Measurements from ENCODE around the gene ELAC2.

DNA sequence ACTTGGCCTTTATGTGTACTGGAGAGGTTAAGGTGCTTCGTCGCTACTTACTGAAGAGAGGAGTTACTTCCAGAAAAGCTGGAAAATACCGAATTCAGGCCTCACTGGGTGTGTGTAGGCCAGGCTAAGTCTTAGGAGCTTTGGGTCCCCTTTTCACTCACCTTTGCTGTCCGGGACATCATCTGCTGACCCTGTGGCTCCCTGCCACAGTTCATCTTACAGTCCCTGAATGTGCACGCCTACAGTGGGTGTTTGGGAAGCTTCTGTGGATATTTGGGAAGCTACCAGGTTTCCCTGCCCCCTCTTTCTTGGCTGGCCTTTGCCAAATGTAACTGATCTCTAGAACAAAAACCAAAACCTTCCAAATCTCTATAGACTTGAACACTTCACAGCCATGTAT, 51.4 kb downstream of the ELAC2 start:
- no peak for TF ChIP-seq POLR2A (IDR thresholded peaks at IDR 0.05; ENCODE audit: borderline replicate concordance, extremely low read depth, insufficient read depth, insufficient read length)
- TF ChIP-seq, protein P1, sequence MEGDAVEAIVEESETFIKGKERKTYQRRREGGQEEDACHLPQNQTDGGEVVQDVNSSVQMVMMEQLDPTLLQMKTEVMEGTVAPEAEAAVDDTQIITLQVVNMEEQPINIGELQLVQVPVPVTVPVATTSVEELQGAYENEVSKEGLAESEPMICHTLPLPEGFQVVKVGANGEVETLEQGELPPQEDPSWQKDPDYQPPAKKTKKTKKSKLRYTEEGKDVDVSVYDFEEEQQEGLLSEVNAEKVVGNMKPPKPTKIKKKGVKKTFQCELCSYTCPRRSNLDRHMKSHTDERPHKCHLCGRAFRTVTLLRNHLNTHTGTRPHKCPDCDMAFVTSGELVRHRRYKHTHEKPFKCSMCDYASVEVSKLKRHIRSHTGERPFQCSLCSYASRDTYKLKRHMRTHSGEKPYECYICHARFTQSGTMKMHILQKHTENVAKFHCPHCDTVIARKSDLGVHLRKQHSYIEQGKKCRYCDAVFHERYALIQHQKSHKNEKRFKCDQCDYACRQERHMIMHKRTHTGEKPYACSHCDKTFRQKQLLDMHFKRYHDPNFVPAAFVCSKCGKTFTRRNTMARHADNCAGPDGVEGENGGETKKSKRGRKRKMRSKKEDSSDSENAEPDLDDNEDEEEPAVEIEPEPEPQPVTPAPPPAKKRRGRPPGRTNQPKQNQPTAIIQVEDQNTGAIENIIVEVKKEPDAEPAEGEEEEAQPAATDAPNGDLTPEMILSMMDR (IDR thresholded peaks at IDR 0.05 in 2 of 3, conservative IDR thresholded peaks at IDR 0.05 in 1 of 3; ENCODE audit: borderline replicate concordance in 1 of 3, insufficient read depth in 1 of 3, low read depth in 2 of 3, low read length in 2 of 3) = no peak
- no peak for TF ChIP-seq SP1 (IDR thresholded peaks at IDR 0.05; ENCODE audit: low read depth)
- no peak for TF ChIP-seq RAD21 (IDR thresholded peaks at IDR 0.05; ENCODE audit: low read depth)
- TF ChIP-seq POLR2AphosphoS5 (IDR thresholded peaks at IDR 0.05; ENCODE audit: low read depth, low read length) = no peak
- TF ChIP-seq, protein P2, sequence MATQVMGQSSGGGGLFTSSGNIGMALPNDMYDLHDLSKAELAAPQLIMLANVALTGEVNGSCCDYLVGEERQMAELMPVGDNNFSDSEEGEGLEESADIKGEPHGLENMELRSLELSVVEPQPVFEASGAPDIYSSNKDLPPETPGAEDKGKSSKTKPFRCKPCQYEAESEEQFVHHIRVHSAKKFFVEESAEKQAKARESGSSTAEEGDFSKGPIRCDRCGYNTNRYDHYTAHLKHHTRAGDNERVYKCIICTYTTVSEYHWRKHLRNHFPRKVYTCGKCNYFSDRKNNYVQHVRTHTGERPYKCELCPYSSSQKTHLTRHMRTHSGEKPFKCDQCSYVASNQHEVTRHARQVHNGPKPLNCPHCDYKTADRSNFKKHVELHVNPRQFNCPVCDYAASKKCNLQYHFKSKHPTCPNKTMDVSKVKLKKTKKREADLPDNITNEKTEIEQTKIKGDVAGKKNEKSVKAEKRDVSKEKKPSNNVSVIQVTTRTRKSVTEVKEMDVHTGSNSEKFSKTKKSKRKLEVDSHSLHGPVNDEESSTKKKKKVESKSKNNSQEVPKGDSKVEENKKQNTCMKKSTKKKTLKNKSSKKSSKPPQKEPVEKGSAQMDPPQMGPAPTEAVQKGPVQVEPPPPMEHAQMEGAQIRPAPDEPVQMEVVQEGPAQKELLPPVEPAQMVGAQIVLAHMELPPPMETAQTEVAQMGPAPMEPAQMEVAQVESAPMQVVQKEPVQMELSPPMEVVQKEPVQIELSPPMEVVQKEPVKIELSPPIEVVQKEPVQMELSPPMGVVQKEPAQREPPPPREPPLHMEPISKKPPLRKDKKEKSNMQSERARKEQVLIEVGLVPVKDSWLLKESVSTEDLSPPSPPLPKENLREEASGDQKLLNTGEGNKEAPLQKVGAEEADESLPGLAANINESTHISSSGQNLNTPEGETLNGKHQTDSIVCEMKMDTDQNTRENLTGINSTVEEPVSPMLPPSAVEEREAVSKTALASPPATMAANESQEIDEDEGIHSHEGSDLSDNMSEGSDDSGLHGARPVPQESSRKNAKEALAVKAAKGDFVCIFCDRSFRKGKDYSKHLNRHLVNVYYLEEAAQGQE (IDR thresholded peaks at IDR 0.05; ENCODE audit: low read depth) = no peak
- no peak for TF ChIP-seq SIN3A (IDR thresholded peaks at IDR 0.05; ENCODE audit: low read depth)
- no peak for TF ChIP-seq EZH2 (IDR thresholded peaks at IDR 0.05)

Data from HCT116 (cell line).